Colonic mucosa (tissue), 4 donors: Measurements from ENCODE around the gene EEA1. TPM values are rescaled to one million over a fixed set of nuclear protein-coding genes. Genes with fewer than 3 reads are reported as not detected.

Experiments used
- DNase-seq: peaks from one replicate; pipeline ENCODE4 v3.0.0-alpha.2; 2020
- H3K27ac ChIP-seq: fragments of 200-600 bp; one replicate; pipeline ENCODE4 v1.8.0; 2021
- H3K27me3 ChIP-seq: fragments of 200-600 bp; one replicate; pipeline ENCODE4 v1.8.0; 2021
- H3K36me3 ChIP-seq: fragments of 200-600 bp; one replicate; pipeline ENCODE4 v1.8.0; 2021
- H3K4me1 ChIP-seq: fragments of 200-600 bp; one replicate; pipeline ENCODE4 v1.8.0; 2021; ENCODE audit warnings: mild to moderate bottlenecking
- H3K4me3 ChIP-seq: fragments of 200-600 bp; one replicate; pipeline ENCODE4 v1.8.0; 2021
- H3K9ac ChIP-seq, 2 donors: one replicate each; pipeline ENCODE4 v1.7.0; 2013; ENCODE audit warnings: control low read depth in 2 of 2, low read depth in 2 of 2, low read length in 2 of 2
- H3K9me3 ChIP-seq: fragments of 200-600 bp; one replicate; pipeline ENCODE4 v1.8.0; 2021
- intact Hi-C: fragments of 100-400 bp; cut with DNase I; formaldehyde crosslinking; loops from one replicate; pipeline ENCODE4 v1.14.1; 2022
- total RNA-seq, 2 donors: library from RNA; stranded (reverse); fragmentation: NEBNext Ultra II Directional in 1 of 2; extraction: Animal tissue kit (Norgen Biotek cat#: 25700) in 1 of 2; gene quantifications; one replicate each; pipeline ENCODE4 v1.2.1, GENCODE V29; 2021
- TF ChIP-seq, protein P1 (sequence below): fragments of 200-600 bp; IDR thresholded peaks from one replicate; pipeline ENCODE4 v1.8.0; 2022; ENCODE audit warnings: antibody characterized with exemption, mild to moderate bottlenecking
- donor health status: healthy.
- donor health status: DM: no; HTN: no; CAD: no.
- donor health status: DM: no; HTN: no; CAD: no.

EEA1 gene
- total RNA-seq, 2 donors from 2014 or later: 23.0 to 38.7 TPM

DNA sequence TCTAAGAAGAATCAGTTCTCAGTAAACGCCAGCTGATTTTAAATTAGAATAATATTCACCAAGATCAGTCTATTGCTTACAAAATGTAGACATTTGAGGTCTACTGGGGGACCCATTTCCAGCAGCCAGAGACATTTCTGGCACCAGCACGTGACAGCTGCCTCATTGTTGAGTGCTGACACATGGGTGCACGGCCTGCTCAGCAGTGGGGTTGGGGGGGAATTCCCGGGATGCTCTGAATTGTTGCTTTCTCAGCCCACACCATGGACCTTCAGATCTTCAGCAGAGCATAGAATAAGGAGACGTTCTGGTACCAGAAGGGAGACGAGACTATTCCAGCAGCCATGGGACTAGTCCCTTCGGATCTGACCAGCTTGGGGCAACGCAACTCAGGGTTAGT lies 208.0 kb downstream of the EEA1 start:
- Histone ChIP-seq H3K4me1 (no peaks in the 10 kb centered on the region), H3K4me3 (no peak overlapping the region), H3K36me3 (no peaks in the 10 kb centered on the region), H3K27me3 (no peaks in the 10 kb centered on the region), H3K9ac (no peak overlapping the region), H3K27ac (no peak overlapping the region), H3K9me3 (no peaks in the 10 kb centered on the region)
- TF ChIP-seq, protein P1, sequence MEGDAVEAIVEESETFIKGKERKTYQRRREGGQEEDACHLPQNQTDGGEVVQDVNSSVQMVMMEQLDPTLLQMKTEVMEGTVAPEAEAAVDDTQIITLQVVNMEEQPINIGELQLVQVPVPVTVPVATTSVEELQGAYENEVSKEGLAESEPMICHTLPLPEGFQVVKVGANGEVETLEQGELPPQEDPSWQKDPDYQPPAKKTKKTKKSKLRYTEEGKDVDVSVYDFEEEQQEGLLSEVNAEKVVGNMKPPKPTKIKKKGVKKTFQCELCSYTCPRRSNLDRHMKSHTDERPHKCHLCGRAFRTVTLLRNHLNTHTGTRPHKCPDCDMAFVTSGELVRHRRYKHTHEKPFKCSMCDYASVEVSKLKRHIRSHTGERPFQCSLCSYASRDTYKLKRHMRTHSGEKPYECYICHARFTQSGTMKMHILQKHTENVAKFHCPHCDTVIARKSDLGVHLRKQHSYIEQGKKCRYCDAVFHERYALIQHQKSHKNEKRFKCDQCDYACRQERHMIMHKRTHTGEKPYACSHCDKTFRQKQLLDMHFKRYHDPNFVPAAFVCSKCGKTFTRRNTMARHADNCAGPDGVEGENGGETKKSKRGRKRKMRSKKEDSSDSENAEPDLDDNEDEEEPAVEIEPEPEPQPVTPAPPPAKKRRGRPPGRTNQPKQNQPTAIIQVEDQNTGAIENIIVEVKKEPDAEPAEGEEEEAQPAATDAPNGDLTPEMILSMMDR: no peak
- intact Hi-C loops: no loop called here
- DNase-seq: no peak

Other genes with a start within 250 kb of the EEA1 start
- under 1 TPM; 0.32 to 0.59 TPM for gene PLEKHG7, start 226.3 kb downstream of the EEA1 start, total RNA-seq